ENCODE data around the gene ZNF697.
A peak's percentile ranks its signal among the peaks of the same experiment; 100 is the strongest.

ZNF697 gene

DNA sequence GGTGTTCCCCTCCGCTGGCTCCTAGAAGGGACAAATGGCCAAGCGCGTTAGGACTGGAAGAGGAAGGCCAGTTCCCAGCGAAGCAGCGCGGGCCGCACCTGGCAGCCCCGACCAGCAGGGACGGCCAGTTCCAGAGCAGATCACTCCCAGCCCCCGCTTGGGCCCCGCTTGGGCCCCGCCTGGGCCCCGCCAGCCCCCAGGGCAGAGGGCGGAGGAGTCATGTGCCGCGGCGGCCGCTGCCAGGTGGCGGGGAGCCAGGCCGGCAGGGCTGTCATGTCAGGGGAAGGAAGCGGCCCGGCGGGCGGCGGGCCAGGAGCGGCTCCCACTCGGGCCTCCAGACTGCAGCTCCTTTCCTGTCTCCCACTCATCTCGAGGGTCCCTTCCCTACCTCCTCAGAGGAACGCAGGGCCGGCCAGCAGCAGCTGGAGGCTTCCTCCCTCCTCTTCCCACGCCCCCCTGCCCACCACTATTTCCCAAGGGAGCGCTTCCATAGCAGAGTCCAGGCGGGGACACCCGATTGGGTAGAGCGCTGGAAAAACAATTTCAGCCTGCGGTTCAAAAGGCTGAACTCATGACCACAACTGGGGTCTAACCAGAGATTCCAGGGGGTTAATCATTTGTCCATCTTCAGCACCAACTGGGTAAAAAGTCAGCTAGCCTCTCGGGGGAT is 16.5 kb downstream of the ZNF697 start:
- TF ChIP-seq, protein P1, sequence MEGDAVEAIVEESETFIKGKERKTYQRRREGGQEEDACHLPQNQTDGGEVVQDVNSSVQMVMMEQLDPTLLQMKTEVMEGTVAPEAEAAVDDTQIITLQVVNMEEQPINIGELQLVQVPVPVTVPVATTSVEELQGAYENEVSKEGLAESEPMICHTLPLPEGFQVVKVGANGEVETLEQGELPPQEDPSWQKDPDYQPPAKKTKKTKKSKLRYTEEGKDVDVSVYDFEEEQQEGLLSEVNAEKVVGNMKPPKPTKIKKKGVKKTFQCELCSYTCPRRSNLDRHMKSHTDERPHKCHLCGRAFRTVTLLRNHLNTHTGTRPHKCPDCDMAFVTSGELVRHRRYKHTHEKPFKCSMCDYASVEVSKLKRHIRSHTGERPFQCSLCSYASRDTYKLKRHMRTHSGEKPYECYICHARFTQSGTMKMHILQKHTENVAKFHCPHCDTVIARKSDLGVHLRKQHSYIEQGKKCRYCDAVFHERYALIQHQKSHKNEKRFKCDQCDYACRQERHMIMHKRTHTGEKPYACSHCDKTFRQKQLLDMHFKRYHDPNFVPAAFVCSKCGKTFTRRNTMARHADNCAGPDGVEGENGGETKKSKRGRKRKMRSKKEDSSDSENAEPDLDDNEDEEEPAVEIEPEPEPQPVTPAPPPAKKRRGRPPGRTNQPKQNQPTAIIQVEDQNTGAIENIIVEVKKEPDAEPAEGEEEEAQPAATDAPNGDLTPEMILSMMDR (IDR thresholded peaks at IDR 0.05; ENCODE audit: extremely low read depth, missing control alignments): no peak
- DNase-seq (ENCODE audit: low spot score): peak; percentile 61

DNA sequence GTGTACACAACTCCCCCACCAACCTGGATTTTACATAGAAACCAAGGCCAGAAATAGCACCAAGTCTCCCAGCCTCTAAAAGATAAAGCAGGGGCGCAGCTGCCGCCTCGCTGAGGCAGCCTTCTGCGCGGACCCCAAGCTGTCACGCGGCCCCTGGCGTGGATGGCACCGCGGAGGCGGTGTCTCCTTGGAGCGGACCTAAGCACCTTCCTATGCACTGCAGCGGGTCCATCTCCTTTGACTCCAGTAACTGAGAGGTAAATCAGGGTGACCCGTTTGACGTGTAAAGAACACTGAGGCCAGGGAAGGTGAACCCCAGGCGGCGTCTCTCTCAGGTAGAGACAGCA is 17.0 kb downstream of the ZNF697 start:
- no peak for DNase-seq (ENCODE audit: low spot score)
- TF ChIP-seq, protein P1 (IDR thresholded peaks at IDR 0.05; ENCODE audit: extremely low read depth, missing control alignments): no peak

DNA sequence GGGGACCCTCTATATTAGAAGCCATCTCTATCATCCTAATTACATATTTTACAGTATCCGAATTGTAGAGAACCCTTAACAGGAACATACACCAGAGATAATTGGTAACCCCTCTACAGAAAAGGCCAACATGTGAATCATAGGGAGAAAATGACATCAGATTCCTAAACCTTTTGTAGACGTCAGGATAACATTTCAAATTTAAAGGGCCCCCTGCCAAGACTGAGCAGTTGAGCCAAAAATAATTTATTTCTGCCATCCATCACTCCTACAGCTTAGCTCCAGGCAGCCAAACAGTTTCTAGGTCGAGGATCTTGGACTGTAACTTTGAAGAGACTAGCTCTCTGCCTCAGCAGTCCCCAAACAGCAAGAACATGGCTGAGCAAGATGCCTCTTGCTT is 21.2 kb downstream of the ZNF697 start:
- TF ChIP-seq, protein P1 (IDR thresholded peaks at IDR 0.05; ENCODE audit: extremely low read depth, missing control alignments): no peak
- no peak for DNase-seq (ENCODE audit: low spot score)

DNA sequence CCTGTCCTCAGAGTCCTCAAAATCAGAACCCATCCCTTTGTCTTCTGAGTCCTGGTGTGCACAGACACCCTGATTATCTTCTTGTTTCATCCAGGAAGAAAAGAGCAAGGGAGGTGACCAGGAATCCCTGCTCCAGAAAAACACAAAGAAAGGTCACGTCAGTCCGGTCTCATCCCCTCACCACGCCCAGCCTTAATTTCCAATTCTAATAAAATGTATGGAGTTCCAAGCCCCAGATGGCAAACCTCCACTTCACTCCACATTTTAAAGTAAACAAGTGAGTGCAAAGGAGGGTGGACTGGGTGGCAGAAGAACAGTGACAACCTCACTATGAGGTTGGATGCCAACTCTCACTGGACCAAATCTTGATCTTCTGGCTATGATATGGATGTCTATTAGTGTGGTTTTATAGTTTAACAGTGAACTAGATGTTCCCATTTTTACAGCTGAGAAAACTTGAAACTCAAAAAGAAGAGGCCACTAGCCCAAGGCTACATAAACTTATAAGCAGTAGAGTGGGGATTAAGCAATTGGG is 22.0 kb downstream of the ZNF697 start:
- no peak for DNase-seq (ENCODE audit: low spot score)
- TF ChIP-seq, protein P1 (IDR thresholded peaks at IDR 0.05; ENCODE audit: extremely low read depth, missing control alignments): no peak

DNA sequence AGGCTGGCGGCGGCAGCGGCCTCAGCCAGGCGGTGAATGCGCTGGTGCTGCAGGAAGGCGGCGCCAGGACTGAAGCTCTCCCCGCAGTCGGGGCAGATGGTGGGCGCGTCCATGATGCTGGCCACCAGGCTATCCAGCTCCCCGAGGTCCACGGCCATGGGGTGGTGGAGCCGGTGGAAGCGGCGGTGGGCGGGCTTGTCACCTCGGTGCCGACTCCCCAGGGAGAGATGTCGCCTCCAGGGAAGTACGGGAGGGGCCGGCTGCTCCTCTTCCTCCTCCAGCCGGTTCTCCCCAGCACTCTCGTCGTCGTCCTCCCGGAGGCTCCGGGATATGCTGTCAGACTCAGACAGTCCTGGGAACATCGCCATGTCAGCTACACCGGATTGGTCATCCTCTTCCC is 24.4 kb downstream of the ZNF697 start:
- no peak for DNase-seq (ENCODE audit: low spot score)
- TF ChIP-seq, protein P1 (IDR thresholded peaks at IDR 0.05; ENCODE audit: extremely low read depth, missing control alignments): no peak

DNA sequence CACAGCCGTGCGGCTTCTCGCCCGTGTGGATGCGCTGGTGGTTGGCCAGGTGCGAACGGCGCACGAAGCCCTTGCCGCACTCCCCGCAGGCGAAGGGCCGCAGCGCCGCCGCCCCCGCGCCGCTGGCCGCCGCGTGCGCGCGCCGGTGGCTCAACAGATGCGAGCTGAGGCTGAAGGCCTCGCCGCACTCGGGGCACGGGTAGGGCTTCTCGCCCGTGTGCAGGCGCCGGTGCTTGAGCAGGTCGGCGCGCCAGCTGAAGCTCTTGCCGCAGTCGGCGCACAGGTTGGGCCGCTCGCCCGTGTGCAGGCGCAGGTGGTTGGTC is 24.9 kb downstream of the ZNF697 start:
- TF ChIP-seq, protein P1 (IDR thresholded peaks at IDR 0.05; ENCODE audit: extremely low read depth, missing control alignments): no peak
- no peak for DNase-seq (ENCODE audit: low spot score)

DNA sequence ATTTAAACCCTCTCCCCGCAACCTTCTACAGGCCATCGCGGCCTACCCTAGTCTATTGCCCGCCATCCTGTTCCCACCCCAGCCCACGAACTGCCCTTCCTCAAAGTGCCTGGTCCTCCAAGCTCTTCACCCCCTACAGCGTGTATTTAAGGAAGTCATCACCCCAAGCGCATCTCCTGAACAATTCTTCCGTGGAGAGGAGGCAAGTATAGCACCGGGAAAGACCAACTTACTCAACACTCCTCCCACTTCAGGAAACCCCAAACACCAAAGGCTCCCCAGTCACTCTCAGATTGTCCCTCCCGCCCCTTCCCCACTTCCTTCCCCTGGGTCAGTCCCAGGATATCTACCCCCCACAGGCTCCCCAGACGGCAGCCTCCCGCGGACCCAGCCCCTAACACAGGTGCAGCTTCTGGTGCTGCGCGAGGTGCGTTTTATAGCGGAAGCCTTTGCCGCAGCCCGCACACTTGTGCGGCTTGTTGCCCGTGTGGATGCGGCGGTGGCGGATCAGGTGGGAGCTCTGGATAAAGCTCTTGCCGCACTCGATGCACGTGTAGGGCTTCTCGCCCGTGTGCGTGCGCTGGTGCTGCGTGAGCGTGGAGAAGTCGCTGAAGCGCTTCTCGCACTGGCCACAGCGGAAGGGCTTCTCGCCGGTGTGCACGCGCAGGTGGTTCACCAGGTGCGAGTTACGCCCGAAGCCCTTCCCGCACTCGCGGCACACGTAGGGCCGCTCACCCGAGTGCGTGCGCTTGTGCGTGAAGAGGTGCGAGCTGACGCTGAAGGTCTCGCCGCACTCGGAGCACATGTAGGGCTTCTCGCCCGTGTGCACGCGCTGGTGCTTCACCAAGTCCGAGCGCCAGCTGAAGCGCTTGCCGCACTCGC is 25.5 kb downstream of the ZNF697 start:
- TF ChIP-seq, protein P1 (IDR thresholded peaks at IDR 0.05; ENCODE audit: extremely low read depth, missing control alignments): no peak
- no peak for DNase-seq (ENCODE audit: low spot score)

Data from GM20000 (cell line).